DLD1 (cell line): ENCODE measurements around the gene PGC.
"Not testable (repeated sequence)": the region's sequence is repeated elsewhere in the genome, so short reads cannot be mapped to it uniquely, and the experiment has no call there.

Source experiments
- in situ Hi-C: cut with HindIII; loops from 2 replicates; pipeline ENCODE4 v1.10.0; 2017; ENCODE audit warnings: low sequenced_read_pairs

PGC gene

DNA sequence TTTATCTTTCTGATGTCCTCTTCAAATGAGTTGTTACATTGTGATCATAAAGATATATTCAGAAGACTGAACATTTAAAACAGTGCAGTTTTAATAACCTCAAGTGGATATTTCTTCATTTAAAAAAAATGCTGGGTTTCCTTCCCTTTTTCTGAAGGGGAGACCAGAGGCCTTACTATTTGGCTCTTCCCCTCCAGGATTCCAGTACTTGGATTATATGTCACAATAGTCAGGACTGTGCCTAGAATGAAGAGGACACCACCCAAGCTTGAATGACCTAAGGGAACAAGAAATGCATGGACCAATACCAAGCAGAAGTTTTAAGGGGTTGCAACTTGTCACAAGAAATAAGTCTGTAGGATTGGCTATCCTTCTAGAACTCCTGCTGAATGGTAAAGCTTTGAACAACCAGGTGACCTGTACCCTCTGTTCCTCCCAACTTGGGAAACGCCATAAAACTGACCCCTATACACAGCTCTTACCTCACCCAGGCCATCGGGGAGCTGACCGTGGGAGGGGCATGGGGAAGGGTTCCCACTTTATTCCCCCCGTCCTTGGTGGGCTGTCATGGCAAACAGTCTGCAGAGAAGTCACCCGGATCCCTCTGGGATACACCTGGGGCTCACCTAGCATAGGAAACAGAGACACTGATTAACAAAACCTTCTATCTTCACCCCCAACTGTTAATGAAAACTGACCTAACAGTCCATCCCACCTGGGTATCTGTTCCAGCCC, 30.5 kb upstream of the PGC start:
- in situ Hi-C loops: loop anchor here (25.0 kb wide), 1 partner anchor 260 kb away; no protein-coding TSS in a partner anchor

DNA sequence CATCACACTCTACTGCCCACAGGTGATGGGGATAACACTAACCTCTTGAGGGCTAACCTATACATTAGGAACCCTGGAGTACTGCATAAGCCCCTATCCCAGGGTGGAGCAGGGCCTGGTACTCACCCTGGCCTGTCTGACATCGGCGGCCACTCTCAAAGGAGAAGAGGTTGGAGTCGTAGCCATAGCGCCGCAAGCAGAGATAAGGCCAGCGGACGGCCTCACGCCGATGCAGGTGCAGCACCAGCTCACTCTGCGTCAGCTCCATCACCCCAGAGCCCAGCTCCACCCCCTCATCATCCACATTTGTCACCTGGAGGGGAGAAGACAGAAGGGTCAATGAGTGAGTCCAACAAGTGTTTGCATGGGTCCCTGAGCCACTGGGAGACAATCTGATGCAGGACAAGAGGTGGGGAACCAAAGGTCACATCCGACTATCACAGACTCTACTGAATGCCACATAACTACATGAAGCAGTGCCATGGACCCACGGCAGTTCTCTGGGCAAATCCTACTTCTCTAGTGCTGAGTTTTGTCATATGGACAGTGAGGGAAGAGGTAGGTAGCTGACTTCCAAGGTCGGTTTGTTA, 28.2 kb upstream of the PGC start:
- in situ Hi-C loops: loop anchor here (25.0 kb wide), 1 partner anchor 262 kb away; no protein-coding TSS in a partner anchor

DNA sequence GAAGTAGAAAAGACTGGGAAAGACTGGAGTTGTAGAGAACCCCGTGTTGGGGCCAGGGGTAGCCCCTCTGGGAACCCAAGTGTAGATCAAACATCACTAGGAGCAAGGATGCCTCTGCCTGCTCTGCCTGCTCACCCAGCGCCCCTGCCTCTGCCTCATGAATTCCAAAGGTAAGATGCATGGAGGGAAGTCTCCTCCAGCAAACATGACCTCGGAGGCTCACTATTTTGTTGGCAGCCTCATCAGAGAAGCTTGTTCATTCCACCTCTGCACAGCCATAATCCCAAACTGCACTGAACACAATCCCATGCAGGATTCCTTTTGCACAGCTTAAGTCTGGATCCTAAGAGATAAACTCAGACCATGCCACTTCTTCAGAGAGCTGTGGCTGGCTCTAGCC, 27.6 kb upstream of the PGC start:
- in situ Hi-C loops: loop anchor here (25.0 kb wide), 1 partner anchor 262 kb away; no protein-coding TSS in a partner anchor

DNA sequence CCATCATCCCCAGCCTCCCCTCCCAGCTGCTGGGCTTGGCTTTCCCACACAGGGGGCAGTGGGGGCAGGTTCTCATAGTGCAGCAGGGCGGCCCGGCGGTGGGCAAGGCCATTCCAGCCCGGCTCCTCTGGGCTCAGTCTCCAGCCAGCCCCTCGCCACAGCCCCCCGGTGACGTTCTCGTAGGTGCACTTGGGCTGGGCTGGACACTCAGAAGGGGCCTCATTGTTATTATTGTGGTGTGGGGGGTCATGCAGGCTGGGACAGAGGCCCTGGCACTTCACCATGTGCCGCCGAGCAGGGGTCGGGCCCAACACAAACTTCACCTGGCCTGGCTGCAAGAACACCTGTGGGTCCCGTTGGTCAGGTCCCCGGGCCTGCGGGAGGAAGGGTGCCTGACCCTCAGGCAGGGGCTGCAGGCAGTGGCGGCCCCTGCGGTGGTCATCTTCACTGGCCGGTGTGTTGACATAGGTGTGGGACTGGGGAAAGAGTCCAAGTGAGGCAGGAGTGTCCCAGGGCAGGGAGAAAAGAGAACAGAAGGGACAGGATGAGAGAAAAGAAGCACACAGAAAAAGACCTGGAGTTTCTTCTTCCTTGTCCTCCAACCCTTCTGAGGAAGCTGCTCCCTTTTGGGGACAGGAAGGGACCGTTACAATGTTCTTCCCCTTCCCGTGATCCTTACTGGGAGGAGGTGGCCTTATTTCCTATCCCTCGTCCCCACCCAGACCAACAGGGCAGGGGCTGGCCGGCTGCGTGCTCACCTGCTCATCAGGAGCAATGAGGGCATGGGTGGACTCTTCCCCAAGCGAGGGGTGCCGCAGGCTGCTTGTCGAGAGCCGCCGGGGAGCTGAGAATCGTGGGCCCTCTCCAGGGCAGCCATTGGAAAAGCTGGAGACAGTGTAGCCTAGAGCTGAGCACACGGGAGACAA, 24.1 kb upstream of the PGC start:
- in situ Hi-C loops: no loop called here

DNA sequence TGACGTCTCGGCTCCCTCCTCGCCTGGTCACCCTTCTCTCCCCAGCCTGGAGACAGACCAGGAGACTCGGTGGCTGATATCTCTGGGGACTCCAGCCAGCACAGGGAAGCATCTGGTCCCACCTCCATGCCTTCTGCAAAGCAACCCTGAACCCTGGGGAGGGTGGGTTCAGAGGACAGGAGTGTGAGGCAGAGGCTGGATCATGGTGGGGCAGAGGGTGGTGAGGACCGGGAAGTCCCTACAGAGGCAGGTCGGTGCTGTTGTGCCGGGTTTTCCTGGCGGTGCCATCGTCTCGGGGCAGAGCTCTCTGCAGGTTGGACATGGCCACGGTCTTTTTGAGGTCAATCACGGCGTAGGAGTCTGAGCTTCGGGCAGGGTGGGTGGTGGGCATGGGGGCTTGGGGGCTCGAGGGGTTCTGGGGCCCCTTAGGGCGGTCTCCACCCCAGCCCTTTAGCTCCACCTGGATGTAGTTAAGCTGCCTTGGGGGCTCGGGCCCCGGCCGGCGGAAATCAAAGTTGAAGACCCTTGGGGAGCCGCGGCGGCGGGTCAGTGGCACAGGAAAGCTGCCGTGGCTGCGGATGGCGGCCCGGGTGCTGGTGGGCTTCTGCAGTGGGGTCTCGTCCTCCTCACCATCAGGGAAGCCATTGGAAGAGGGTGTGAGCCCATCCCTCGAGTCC, 23.3 kb upstream of the PGC start:
- in situ Hi-C loops: no loop called here

DNA sequence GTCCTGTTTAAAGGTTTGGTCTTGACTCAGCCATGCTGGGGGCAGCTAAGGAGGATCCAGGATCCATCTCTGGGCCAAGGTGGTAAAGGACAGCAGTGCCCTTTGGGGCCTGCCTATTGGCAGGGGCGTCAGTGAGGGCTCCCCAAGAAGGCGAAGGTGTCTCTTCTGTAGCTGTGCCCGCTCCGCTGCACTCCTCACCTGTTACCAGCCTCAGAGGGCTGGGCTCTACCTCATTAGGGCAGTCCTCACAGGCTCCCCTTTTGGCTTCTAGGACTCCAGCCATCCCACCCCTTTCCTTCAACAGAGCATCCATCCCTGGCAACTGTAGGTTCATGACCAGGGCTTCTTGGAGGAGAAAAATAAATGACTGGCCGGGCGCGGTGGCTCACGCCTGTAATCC, 22.2 kb upstream of the PGC start:
- in situ Hi-C loops: no loop called here

DNA sequence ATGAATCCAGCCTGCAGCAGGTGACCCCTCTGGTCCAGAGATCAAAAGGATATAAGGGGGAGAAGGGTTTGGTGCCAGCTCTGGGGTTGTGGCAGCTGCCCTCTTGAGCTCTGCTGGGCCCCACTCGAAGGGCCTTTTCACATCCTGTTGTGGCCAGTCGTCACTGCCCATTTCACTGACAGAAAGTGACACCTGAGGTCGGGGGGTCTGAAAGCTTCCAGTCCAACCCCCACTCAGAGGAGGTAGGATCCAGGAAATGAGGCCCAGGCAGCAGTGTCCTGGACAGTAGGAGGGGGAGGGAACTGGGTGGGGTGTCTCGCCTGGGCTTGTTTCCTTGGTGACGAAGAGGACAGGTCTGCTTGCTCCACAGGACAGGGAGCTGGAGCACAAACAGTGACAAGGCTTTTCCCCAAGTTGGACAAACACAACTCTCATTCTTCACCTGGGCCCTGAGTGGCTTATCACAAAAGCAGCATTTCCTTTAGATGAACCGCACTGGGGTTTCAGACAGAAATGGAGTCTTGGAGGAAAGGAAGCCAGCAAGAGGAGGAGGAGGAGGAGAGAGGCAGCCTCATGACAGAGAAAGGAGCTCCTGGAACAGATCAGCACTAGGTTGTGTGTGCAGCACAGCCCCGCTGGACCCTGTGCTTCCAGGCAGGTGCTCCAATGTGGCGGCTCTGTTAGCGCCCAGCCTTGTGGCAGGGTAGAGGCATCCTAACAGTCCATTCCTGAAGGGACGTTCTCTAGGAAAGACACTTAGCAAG, 21.5 kb upstream of the PGC start:
- in situ Hi-C loops: no loop called here

DNA sequence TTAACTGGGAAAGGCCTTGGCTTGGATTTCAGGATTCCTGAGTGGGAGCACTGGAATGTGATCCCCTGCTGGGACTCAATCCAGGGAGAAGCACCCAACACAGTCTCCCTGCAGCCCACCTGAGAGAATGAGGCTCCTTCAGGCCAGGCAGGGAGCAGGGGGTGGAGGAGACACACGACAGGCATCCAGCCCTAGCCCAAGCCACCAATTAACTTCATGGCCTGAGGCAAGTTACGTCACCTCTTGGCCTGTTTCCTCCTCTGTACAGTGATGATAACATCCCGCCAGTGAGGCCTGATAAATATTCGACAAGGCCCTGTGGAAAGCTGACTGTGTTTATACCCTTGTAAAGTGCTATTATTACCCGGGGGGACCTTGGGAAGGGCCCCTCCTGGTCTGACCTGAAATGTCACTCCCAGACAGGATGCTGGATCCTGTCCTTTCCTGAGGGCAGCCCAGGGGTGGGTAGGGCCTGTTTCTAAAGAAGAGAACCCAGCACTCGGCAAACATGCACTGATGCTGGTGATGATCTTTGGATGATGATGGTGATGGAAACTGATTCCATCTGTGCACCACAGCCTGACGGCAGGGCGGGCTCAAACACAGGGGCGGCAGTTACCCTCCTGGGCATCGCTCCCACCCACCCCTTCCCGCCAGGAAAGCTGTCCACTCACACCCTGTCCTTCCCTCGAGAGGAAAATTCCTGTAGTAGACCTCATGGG, 20.1 kb upstream of the PGC start:
- in situ Hi-C loops: no loop called here

DNA sequence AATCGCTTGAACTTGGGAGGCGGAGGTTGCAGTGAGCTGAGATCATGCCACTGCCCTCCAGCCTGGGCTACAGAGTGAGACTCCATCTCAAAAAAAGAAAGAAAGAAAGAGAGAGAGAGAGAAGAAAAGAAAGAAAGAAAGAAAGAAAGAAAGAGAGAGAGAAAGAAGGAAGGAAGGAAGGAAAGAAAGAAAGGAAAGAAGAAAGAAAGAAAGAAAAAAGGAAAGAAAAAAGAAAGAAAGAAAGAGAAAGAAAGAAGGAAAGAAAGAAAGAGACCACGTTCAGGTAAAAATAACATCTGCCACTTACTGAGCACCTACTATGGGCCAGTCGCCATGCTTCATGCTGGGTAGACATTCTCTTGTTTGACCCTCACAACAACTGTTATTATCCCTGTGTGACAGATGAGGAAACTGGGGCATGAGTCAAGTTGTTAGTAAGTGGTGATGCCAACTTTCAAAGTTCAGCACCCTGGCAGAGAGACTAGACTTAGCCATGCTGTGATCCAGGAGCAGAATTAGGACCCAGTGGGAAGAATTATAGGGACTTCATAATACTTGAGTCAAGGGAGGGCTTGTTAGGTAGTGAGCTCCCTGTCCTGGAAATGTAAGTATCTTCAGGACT, 19.0 kb upstream of the PGC start:
- in situ Hi-C loops: not testable (repeated sequence)

DNA sequence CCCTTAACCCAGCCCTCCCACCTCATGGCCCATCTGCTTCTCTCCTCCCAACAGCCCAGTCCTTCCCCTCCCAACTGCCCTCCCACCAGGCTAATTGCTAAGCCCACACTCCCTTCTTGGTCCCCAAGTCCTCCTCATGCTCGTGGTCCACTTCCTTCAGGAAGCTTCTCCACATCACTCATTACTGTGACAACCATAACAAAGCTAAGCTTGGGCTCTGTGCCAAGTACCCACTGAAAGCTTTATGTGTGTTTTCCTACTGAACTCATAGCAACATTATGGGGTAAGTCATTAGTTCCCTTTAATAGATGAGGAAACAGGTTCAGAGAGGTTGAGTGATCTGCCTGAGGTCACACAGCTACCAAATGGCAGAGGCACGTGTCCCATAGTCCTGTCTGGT, 16.3 kb upstream of the PGC start:
- in situ Hi-C loops: no loop called here

DNA sequence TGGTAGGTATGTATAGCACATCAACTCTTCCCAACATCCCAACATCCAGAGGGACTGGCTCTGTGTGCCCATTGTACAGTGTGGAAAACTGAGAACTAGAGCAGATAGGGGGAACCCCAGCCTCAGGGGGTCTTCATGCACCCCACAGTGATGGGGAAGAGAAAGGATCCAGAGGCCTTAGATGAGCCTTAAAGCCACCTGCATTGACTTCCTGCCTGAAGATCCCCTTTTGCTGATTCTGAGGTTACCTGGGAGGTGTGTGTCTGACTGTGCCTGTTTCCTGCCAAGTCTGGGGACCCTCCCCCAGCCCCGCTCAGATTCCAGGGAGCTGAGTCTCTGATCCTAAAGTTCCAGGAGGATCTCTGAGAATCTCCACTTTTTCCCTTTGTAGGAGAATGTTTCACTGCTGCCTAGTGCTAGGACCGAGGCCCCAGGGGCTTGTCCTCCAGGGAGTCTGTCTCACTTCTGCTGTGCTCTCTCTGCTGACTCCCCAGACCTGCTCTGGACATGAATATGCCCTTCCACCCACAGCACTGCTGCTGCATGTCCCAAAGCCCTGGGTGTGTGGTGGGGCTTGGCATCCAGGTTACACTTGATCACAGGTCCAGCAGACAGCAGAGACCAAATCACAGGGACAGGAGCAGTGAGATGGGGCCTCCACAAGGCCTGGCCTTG, 12.8 kb upstream of the PGC start:
- in situ Hi-C loops: no loop called here

DNA sequence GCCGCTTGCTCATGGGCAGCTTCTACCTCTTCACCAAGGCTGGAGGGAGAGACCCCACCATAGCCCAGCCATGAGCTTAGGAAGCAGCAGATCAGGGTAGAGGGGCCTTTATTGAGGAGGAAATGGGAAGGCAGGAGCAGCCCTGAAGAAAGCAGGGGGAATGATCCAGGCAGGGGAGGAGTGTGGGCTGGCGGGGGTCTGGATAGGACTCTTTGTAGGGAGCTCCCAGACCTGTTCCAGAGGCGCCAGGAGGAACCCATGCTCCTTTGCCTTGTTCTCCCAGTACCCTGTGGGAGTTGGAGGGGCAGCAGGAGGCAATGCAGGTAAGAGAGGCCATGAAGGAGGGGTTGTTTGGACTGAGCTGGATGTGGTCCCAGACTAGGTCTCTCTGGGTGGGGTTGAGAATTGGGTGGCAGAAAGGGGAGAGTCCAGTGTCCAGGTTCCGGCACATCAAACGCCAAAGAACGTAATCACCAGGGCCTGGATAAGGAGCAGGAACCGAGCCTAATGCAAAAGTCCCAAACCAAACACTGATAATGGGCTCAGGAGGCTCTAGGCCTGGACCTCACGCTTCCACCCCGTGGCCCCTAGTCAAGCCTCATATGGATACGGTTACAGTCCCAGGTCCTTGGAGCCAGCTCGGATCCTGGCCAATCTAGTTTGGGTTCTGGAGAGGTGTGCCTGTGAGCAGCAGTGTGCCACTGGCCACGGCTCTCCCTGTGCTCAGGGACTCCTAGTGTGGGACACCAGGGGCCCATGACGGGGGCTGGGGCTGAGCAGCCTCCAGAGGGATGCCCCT, 12.1 kb upstream of the PGC start:
- in situ Hi-C loops: no loop called here

DNA sequence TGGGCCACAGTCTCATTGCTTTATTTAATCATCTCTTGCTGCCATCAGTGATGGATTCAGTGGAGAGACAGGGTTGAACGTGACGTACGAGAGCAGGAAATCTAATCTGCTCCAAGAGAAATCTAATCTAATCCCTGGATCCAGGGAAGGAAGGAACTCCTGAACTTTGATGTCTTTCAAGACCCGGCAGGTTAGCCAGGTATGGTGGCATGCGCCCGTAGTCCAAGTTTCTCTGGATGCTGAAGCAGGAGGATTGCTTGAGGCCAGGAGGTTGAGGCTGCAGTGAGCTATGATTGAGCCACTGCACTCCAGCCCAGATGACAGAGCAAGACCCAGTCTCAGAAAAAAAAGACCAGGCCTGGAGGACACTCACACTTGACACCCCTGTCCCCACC, 11.4 kb upstream of the PGC start:
- in situ Hi-C loops: no loop called here

DNA sequence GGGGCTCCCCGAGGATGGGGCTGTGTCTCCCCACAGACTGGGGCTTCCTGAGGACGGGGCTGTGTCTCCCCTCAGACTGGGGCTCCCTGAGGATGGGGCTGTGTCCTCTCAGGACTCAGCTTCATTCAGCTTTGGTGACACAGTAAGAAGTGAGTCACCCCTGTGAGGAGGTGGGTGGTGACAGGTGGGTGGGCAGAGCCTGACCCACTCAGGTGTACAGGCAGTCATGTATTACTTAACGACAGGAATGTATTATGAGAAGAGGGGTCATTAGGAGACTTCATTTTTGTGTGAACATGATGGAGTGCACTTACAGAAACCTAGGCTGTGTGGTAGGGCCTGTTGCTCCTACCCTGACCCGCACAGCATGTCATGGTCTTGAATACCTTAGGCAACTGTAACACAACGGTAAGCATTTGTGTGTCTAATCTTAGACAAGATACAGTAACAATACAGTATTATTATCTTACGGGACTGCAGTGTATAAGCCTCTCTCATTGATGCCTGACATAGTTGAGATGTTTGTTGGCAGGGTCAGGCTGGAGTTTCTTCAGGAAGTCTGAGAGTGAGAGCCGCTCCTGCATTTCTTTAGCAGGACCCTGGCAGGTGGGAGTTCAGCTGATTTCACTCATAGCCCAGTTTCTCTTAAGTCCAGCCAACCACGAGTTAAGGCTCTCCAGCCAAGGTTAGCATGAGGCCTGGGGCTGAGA, 10.9 kb upstream of the PGC start:
- in situ Hi-C loops: no loop called here

DNA sequence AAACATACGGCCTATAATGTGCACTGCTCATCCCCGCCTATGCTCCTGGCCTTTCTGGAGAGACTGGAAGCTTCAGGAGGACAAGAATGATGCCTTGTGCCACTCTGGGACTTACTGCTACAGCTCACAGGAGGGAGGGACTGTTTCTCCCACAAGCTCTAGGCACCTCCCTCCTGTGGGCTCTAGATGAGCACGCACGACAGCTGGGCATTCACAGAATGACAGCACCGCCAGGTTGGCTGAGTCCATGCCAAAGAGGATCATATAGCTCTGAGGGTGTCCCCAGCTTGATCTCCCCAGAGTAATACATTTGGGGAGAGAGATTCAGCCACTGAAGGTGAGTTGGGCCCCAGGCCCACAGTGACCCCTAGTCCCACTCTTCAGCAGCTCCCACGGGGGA, 10.1 kb upstream of the PGC start:
- in situ Hi-C loops: no loop called here

DNA sequence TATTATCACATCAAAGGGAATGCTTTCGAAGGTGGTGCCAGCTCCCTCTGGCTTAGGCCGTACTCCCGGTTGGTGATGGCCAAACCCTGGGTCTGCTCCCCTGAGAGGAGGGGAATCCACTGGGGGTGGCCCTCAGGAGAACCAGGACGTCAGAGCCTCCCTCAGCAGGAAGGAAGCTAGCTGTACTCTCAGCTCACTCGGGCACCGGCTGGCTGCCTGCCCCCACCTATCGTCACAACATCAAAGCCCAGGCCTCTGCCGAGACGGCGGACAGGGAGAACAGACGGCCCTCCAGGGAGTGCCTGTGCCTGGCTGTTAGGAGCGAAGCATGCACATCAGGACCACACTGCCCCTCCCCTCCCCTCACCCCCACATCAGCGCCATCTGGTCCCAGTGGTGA, 9.2 kb upstream of the PGC start:
- in situ Hi-C loops: no loop called here

DNA sequence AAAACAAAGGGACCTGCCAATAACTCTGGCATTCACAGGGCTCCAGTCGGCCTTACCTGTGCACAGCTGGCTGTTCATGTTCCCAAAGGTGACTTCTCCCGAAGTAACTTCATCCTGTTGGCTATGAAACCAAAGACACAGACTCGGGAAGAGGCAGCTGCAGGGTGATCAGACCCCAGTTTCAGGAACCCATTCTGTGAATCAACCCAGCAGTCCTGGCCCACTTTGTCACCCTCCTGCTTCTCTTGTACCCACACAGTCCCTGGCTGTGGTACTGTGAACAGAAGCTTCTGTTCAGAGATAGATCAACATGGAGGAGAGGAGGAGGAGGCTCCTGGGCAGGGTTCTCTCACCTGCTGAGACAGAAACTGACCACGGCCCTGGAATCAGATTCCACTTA, 8.7 kb upstream of the PGC start:
- in situ Hi-C loops: no loop called here
